ENCODE results near the gene PECR. TPM values are rescaled to one million over a fixed set of nuclear protein-coding genes. Genes with fewer than 3 reads are reported as not detected.

The PECR gene
- total RNA-seq, 2 experiments from 2014 or later, result 2.3 to 5.3 TPM

GRCh38 chr2:216034065-216034464 lies 47.5 kb downstream of the PECR start:
- no TSS peak for BruUV-seq (replicated peaks)
- no peaks in the 10 kb centered on the region for H4K20me1 ChIP-seq (ENCODE audit: insufficient read depth, low read length)
- no peak overlapping the region for H3K27ac ChIP-seq (ENCODE audit: low read depth, low read length, poor library complexity, severe bottlenecking)
- H3K4me2 ChIP-seq (ENCODE audit: low read length), result no peak overlapping the region
- intact Hi-C loops (cut with micrococcal nuclease; ENCODE audit: unreplicated experiment), result no loop called here
- H3K36me3 ChIP-seq (ENCODE audit: insufficient read depth, low read length), result no peaks in the 10 kb centered on the region
- H3K4me3 ChIP-seq (ENCODE audit: low read depth, low read length, poor library complexity, severe bottlenecking), result no peak overlapping the region
- CTCF ChIA-PET (ENCODE audit: unreplicated experiment), result no interaction called here
- peak; percentile 69 for DNase-seq (ENCODE audit: low spot score)
- H3K9me2 ChIP-seq (ENCODE audit: insufficient read depth, low read length), result no peaks in the 10 kb centered on the region
- TF ChIP-seq CTCF (conservative IDR thresholded peaks at IDR 0.05; ENCODE audit: low read length) (peak; percentile 92), EZH2phosphoT487 (IDR thresholded peaks at IDR 0.05; ENCODE audit: borderline replicate concordance, low read depth, low read length) (no peak)
- POLR2A ChIA-PET, result interaction anchor here (0.6 to 0.9 kb wide), 2 partner anchors 9 to 22 kb away, joined by 4 to 5 read pairs; no protein-coding TSS in a partner anchor
- no peak overlapping the region for H2AFZ ChIP-seq (ENCODE audit: low read length)
- H3K9me3 ChIP-seq (ENCODE audit: low read length), result no peaks in the 10 kb centered on the region
- no peaks in the 10 kb centered on the region for H3K79me2 ChIP-seq (ENCODE audit: insufficient read depth, low read depth, low read length)
- no peaks in the 10 kb centered on the region for H3K4me1 ChIP-seq (ENCODE audit: insufficient read depth, low read length, poor library complexity, severe bottlenecking)

GRCh38 chr2:216033403-216033802 lies 48.2 kb downstream of the PECR start:
- POLR2A ChIA-PET, result interaction anchor here (0.9 to 1.8 kb wide), 4 partner anchors 8 to 17 kb away, joined by 3 to 5 read pairs (median 4); no protein-coding TSS in a partner anchor

More at GRCh38 chr2:216033403-216033802, 48.2 kb downstream of the PECR start:
- H3K27ac ChIP-seq (ENCODE audit: low read depth, low read length, poor library complexity, severe bottlenecking), result no peak overlapping the region
- H3K9me3 ChIP-seq (ENCODE audit: low read length), result no peaks in the 10 kb centered on the region
- no peaks in the 10 kb centered on the region for H3K79me2 ChIP-seq (ENCODE audit: insufficient read depth, low read depth, low read length)
- no peak for DNase-seq (ENCODE audit: low spot score)
- BruUV-seq (replicated peaks), result no TSS peak
- H2AFZ ChIP-seq (ENCODE audit: low read length), result no peak overlapping the region
- H3K4me2 ChIP-seq (ENCODE audit: low read length), result no peak overlapping the region
- TF ChIP-seq CTCF (conservative IDR thresholded peaks at IDR 0.05; ENCODE audit: low read length) (no peak), EZH2phosphoT487 (IDR thresholded peaks at IDR 0.05; ENCODE audit: borderline replicate concordance, low read depth, low read length) (no peak)
- intact Hi-C loops (cut with micrococcal nuclease; ENCODE audit: unreplicated experiment), result no loop called here
- no peaks in the 10 kb centered on the region for H4K20me1 ChIP-seq (ENCODE audit: insufficient read depth, low read length)
- no peaks in the 10 kb centered on the region for H3K36me3 ChIP-seq (ENCODE audit: insufficient read depth, low read length)
- CTCF ChIA-PET (ENCODE audit: unreplicated experiment), result no interaction called here
- H3K4me1 ChIP-seq (ENCODE audit: insufficient read depth, low read length, poor library complexity, severe bottlenecking), result no peaks in the 10 kb centered on the region
- no peaks in the 10 kb centered on the region for H3K9me2 ChIP-seq (ENCODE audit: insufficient read depth, low read length)
- no peak overlapping the region for H3K4me3 ChIP-seq (ENCODE audit: low read depth, low read length, poor library complexity, severe bottlenecking)
